ENCODE data around the gene NDFIP2.

DNA sequence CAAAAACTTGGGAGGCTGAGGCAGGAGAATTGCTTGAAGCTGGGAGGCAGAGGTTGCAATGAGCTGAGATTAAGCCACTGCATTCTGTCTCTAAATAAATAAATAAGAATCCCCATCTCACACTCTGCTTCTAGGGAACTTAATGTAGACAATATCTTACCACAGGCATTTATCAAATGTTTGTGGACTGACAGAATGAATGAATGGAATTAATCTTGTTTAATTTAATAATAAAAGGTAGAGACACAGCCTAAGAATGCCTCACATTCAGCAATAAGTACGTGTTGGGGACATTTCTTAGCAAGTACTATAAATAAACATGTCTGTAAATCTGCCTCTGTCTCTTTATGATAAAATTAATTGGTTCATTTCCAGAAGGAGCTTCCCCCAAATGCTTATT, 38.7 kb upstream of the NDFIP2 start:
- TF ChIP-seq, protein P1, sequence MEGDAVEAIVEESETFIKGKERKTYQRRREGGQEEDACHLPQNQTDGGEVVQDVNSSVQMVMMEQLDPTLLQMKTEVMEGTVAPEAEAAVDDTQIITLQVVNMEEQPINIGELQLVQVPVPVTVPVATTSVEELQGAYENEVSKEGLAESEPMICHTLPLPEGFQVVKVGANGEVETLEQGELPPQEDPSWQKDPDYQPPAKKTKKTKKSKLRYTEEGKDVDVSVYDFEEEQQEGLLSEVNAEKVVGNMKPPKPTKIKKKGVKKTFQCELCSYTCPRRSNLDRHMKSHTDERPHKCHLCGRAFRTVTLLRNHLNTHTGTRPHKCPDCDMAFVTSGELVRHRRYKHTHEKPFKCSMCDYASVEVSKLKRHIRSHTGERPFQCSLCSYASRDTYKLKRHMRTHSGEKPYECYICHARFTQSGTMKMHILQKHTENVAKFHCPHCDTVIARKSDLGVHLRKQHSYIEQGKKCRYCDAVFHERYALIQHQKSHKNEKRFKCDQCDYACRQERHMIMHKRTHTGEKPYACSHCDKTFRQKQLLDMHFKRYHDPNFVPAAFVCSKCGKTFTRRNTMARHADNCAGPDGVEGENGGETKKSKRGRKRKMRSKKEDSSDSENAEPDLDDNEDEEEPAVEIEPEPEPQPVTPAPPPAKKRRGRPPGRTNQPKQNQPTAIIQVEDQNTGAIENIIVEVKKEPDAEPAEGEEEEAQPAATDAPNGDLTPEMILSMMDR (conservative IDR thresholded peaks at IDR 0.05; ENCODE audit: low read length): no peak
- no peak for TF ChIP-seq EZH2phosphoT487 (IDR thresholded peaks at IDR 0.05; ENCODE audit: borderline replicate concordance, low read depth, low read length)

All from OCI-LY7 (cell line).